Neutrophil (primary cell): ENCODE data around the gene HOXD4.
A peak's percentile ranks its signal among the peaks of the same experiment; 100 is the strongest.

ENCODE experiments used
- H3K27ac ChIP-seq: fragments of 200-600 bp; sonication (generic); 2 replicates; pipeline ENCODE4 v1.5.1; 2016; ENCODE audit warnings: mild to moderate bottlenecking, moderate library complexity
- H3K27me3 ChIP-seq: fragments of 200-600 bp; sonication (generic); 2 replicates; pipeline ENCODE4 v1.6.0; 2016; ENCODE audit warnings: mild to moderate bottlenecking
- H3K36me3 ChIP-seq: fragments of 200-600 bp; sonication (generic); 2 replicates; pipeline ENCODE4 v1.5.1; 2017
- H3K4me1 ChIP-seq, 2 experiments: fragments of 200-600 bp in 1 of 2; sonication (generic) in 1 of 2; 1 replicate in 1 of 2; 2 replicates in 1 of 2; pipeline versions ENCODE4 v1.5.1 to v1.6.1; 2013 to 2016; ENCODE audit warnings: low read depth in 1 of 2, low read length in 1 of 2, mild to moderate bottlenecking in 1 of 2, moderate library complexity in 1 of 2; ENCODE audit not compliant: control insufficient read depth in 1 of 2, insufficient read depth in 1 of 2
- H3K4me3 ChIP-seq, 2 experiments: fragments of 200-600 bp in 1 of 2; sonication (generic) in 1 of 2; 1 replicate in 1 of 2; 2 replicates in 1 of 2; pipeline ENCODE4 v1.5.1; 2013 to 2016; ENCODE audit warnings: low read depth in 1 of 2, low read length in 1 of 2, mild to moderate bottlenecking in 1 of 2, moderate library complexity in 1 of 2
- H3K9me3 ChIP-seq: fragments of 200-600 bp; sonication (generic); 2 replicates; pipeline ENCODE4 v1.5.1; 2016
- CTCF ChIP-seq: fragments of 200-600 bp; sonication (generic); IDR thresholded peaks from 2 replicates; pipeline ENCODE4 v1.5.1; 2016; ENCODE audit warnings: antibody characterized with exemption

HOXD4 gene

DNA sequence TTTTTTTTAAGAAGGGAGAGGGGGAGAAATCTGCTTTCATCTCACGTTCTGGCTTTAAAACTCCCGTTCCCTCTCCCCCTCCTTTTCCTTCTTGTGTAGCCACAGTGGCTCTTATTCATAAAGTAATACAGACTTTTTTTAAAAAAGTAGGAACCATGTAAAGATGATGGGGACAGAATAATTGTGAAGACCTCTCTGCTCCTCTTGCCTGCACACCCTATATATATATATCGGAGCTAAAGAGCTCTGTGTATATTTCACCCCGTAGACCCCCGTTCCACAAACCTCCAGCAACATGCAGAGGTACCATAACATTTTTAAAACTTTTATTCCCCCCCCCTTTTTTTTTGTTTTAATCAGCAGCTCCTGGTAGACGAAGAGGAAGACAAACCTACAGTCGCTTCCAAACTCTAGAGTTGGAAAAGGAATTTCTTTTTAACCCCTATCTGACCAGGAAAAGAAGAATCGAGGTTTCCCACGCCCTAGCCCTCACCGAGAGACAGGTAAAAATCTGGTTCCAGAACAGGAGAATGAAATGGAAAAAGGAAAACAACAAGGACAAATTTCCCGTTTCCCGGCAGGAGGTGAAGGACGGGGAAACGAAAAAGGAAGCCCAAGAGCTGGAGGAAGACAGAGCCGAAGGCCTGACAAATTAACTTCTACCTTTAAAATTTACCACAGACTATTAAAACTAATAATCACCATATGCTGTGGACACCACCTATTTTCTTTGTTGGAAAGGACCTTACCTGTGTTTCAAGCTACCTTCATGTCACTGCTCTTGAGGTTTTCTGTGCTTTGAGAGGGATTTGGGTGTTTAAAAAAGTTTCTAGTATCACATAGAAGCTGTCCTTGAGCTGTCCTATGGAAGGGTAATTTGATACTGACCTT lies 20.1 kb upstream of the HOXD4 start:
- Histone ChIP-seq H3K9me3 (no peaks in the 10 kb centered on the region), H3K4me1 (peaks cover 24 to 31% of the 10 kb centered on the region in 2 experiments), H3K36me3 (no peaks in the 10 kb centered on the region), H3K4me3 (peak overlapping the region in 1 of 2 experiments; percentile 48), H3K27me3 (peaks cover 100% of the 10 kb centered on the region), H3K27ac (no peak overlapping the region)
- no peak for TF ChIP-seq CTCF

DNA sequence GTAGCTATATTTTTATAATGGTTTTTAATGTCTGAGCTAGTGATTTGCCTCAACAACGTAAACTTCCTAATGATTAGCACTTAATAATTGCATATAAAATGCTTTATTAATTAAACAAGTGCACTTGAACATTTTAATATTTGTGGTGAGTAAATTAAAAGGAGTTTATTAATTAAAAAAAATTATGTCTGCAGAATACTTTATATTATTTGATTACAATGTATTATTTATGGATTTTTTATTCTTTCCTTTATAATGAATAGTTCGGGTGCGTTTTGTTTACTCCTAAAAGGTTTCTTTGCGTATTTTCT lies 19.5 kb upstream of the HOXD4 start:
- Histone ChIP-seq H3K27me3 (peaks cover 100% of the 10 kb centered on the region), H3K9me3 (no peaks in the 10 kb centered on the region), H3K36me3 (no peaks in the 10 kb centered on the region), H3K27ac (no peak overlapping the region), H3K4me3 (peak overlapping the region in 1 of 2 experiments; percentile 48), H3K4me1 (peaks cover 28 to 37% of the 10 kb centered on the region in 2 experiments)
- TF ChIP-seq CTCF: no peak

- TF ChIP-seq CTCF: no peak
- Histone ChIP-seq H3K27ac (no peak overlapping the region), H3K36me3 (no peaks in the 10 kb centered on the region), H3K4me3 (peak overlapping the region; percentile 22 to 48), H3K27me3 (peaks cover 100% of the 10 kb centered on the region), H3K9me3 (no peaks in the 10 kb centered on the region), H3K4me1 (peaks cover 28 to 38% of the 10 kb centered on the region in 2 experiments)
Observed at GRCh38 chr2:176132205-176133171, 18.9 kb upstream of the HOXD4 start.

- Histone ChIP-seq H3K27ac (no peak overlapping the region), H3K36me3 (no peaks in the 10 kb centered on the region), H3K9me3 (no peaks in the 10 kb centered on the region), H3K4me1 (peaks cover 28 to 38% of the 10 kb centered on the region in 2 experiments), H3K4me3 (no peak overlapping the region), H3K27me3 (peaks cover 100% of the 10 kb centered on the region)
- no peak for TF ChIP-seq CTCF
Observed at GRCh38 chr2:176133389-176133788, 18.0 kb upstream of the HOXD4 start.

GRCh38 chr2:176134035-176134434 lies 17.3 kb upstream of the HOXD4 start:
- Histone ChIP-seq H3K27me3 (peaks cover 100% of the 10 kb centered on the region), H3K9me3 (no peaks in the 10 kb centered on the region)

More at GRCh38 chr2:176134035-176134434, 17.3 kb upstream of the HOXD4 start:
- TF ChIP-seq CTCF: no peak
- Histone ChIP-seq H3K4me3 (no peak overlapping the region), H3K36me3 (no peaks in the 10 kb centered on the region), H3K4me1 (peaks cover 21 to 36% of the 10 kb centered on the region in 2 experiments), H3K27ac (no peak overlapping the region)
